SK-N-SH (cell line): ENCODE data around the gene SERPINB13. TPM values are rescaled to one million over a fixed set of nuclear protein-coding genes. Genes with fewer than 3 reads are reported as not detected.

Source experiments
- CTCF ChIA-PET: fragments of 300-600, 350-600 bp; formaldehyde crosslinking; extraction: SDS; loops from one replicate; lab custom pipeline; 2021; lab: Yijun Ruan, JAX
- POLR2A ChIA-PET: fragments of 350-600 bp; sonication (Branson Sonifier 250); formaldehyde crosslinking; extraction: SDS; loops from one replicate; lab custom pipeline; 2020; ENCODE audit warnings: antibody characterized with exemption, inconsistent platforms; lab: Yijun Ruan, JAX
- DNase-seq: peaks from one replicate; pipeline ENCODE4 v3.0.0; 2012
- H2AFZ ChIP-seq: fragments of 200-600 bp; sonication (generic); 2 replicates; pipeline ENCODE4 v1.8.1; 2016; ENCODE audit warnings: antibody characterized with exemption, mild to moderate bottlenecking, low read depth
- H3F3A ChIP-seq: fragments of 200-600 bp; sonication (generic); replicated peaks from 2 replicates; pipeline ENCODE3; 2016; ENCODE audit warnings: antibody characterized with exemption, mild to moderate bottlenecking; ENCODE audit not compliant: insufficient read depth
- H3K27ac ChIP-seq, 2 experiments: fragments of 200-500 bp in 1 of 2; fragments of 200-600 bp in 1 of 2; sonication (Bioruptor generic) in 1 of 2; sonication (generic), shearing (Covaris generic) in 1 of 2; 2 replicates each; pipeline versions ENCODE4 v1.5.1 to v1.6.1; 2014 to 2016; ENCODE audit warnings: low read depth in 2 of 2, inconsistent platforms in 1 of 2, low read length in 1 of 2, mild to moderate bottlenecking in 1 of 2, mixed read lengths in 1 of 2
- H3K27me3 ChIP-seq: fragments of 200-600 bp; sonication (generic), shearing (Covaris generic); 2 replicates; pipeline ENCODE4 v1.6.1; 2016; ENCODE audit warnings: mixed run types; ENCODE audit not compliant: insufficient read depth
- H3K36me3 ChIP-seq, 2 experiments: fragments of 200-500 bp in 1 of 2; fragments of 200-600 bp in 1 of 2; sonication (Bioruptor generic) in 1 of 2; sonication (generic) in 1 of 2; replicated peaks in 1 of 2; 2 replicates each; pipeline versions ENCODE3 to v1.5.1; 2014 to 2016; ENCODE audit warnings: low read length in 1 of 2, mild to moderate bottlenecking in 1 of 2; ENCODE audit not compliant: insufficient read depth in 2 of 2, control insufficient read depth in 1 of 2
- H3K4me1 ChIP-seq, 2 experiments: fragments of 200-500 bp in 1 of 2; fragments of 200-600 bp in 1 of 2; sonication (Bioruptor generic) in 1 of 2; sonication (generic), shearing (Covaris generic) in 1 of 2; 2 replicates each; pipeline versions ENCODE4 v1.5.1 to v1.6.1; 2014 to 2016; ENCODE audit warnings: low read depth in 1 of 2, low read length in 1 of 2, mixed run types in 1 of 2; ENCODE audit not compliant: insufficient read depth in 2 of 2, control insufficient read depth in 1 of 2
- H3K4me2 ChIP-seq: fragments of 200-600 bp; sonication (generic), shearing (Covaris generic); 2 replicates; pipeline ENCODE4 v1.6.1; 2017; ENCODE audit warnings: mixed run types
- H3K4me3 ChIP-seq, 2 experiments: fragments of 200-500 bp in 1 of 2; fragments of 200-600 bp in 1 of 2; sonication (Bioruptor generic) in 1 of 2; sonication (generic), shearing (Covaris generic) in 1 of 2; 2 replicates each; pipeline versions ENCODE4 v1.5.1 to v1.8.1; 2014 to 2016; ENCODE audit warnings: low read depth in 2 of 2, inconsistent platforms in 1 of 2, low read length in 1 of 2, mild to moderate bottlenecking in 1 of 2, mixed read lengths in 1 of 2, moderate library complexity in 1 of 2
- H3K79me2 ChIP-seq: fragments of 200-600 bp; sonication (generic); 2 replicates; pipeline ENCODE4 v1.8.1; 2017; ENCODE audit warnings: mild to moderate bottlenecking; ENCODE audit not compliant: insufficient read depth
- H3K9ac ChIP-seq: fragments of 200-600 bp; sonication (generic); 2 replicates; pipeline ENCODE4 v1.6.1; 2017; ENCODE audit warnings: mixed run types
- H3K9me2 ChIP-seq: fragments of 200-600 bp; sonication (generic); 2 replicates; pipeline ENCODE4 v1.6.1; 2017; ENCODE audit warnings: mixed run types
- H3K9me3 ChIP-seq: fragments of 200-600 bp; sonication (generic); 2 replicates; pipeline ENCODE4 v1.6.1; 2017; ENCODE audit warnings: mixed run types, mild to moderate bottlenecking, moderate library complexity
- H4K20me1 ChIP-seq: fragments of 200-600 bp; sonication (generic); 2 replicates; pipeline ENCODE4 v1.6.1; 2017; ENCODE audit warnings: mild to moderate bottlenecking, mixed run types; ENCODE audit not compliant: insufficient read depth
- CHD2 ChIP-seq: fragments of 150-350 bp; IDR thresholded peaks from 2 replicates; pipeline ENCODE4 v1.6.1; 2018; ENCODE audit warnings: low read length; ENCODE audit not compliant: partially characterized antibody
- ELF1 ChIP-seq: IDR thresholded peaks from 2 replicates; pipeline ENCODE4 v1.4.0; 2012
- EP300 ChIP-seq, 2 experiments: IDR thresholded peaks; 2 replicates each; pipeline versions ENCODE4 v1.4.0 to v1.6.1; 2012; ENCODE audit warnings: borderline replicate concordance in 1 of 2, low read depth in 1 of 2, low read length in 1 of 2
- FOSL2 ChIP-seq: IDR thresholded peaks from 2 replicates; pipeline ENCODE4 v1.4.0; 2012; ENCODE audit warnings: low read depth, mild to moderate bottlenecking, moderate library complexity, borderline replicate concordance
- FOXJ3 ChIP-seq: sonication (generic); formaldehyde crosslinking; IDR thresholded peaks from 2 replicates; pipeline ENCODE4 v1.5.1; 2020; ENCODE audit warnings: mild to moderate bottlenecking, missing genetic modification reagents
- GABPA ChIP-seq: IDR thresholded peaks from 2 replicates; pipeline ENCODE4 v1.4.0; 2012; ENCODE audit warnings: low read depth, mild to moderate bottlenecking
- JUND ChIP-seq: IDR thresholded peaks from 2 replicates; pipeline ENCODE4 v1.4.0; 2012
- MXI1 ChIP-seq: IDR thresholded peaks from 2 replicates; pipeline ENCODE4 v1.6.1; 2012; ENCODE audit warnings: mild to moderate bottlenecking, low read depth, low read length, improper control_type of control experiment
- NFIC ChIP-seq: IDR thresholded peaks from 2 replicates; pipeline ENCODE4 v1.4.0; 2012; ENCODE audit warnings: borderline replicate concordance
- POLR2AphosphoS5 ChIP-seq: IDR thresholded peaks from 2 replicates; pipeline ENCODE4 v1.6.1; 2012; ENCODE audit warnings: low read depth, low read length
- RAD21 ChIP-seq: IDR thresholded peaks from 2 replicates; pipeline ENCODE4 v1.6.1; 2012; ENCODE audit warnings: mild to moderate bottlenecking, low read length
- SMC3 ChIP-seq: IDR thresholded peaks from 2 replicates; pipeline ENCODE4 v1.6.1; 2012; ENCODE audit warnings: low read depth, low read length, improper control_type of control experiment
- TAF1 ChIP-seq: IDR thresholded peaks from 2 replicates; pipeline ENCODE4 v1.6.1; 2012; ENCODE audit warnings: low read depth, mild to moderate bottlenecking, low read length, moderate library complexity, borderline replicate concordance
- YY1 ChIP-seq: IDR thresholded peaks from 2 replicates; pipeline ENCODE4 v1.4.0; 2012; ENCODE audit warnings: low read depth, mild to moderate bottlenecking
- WGBS: methylation state at CpG from one replicate; pipeline ENCODE4 v1.1.6; 2017; ENCODE audit warnings: low lambda C conversion rate; 5-methylcytosine and 5-hydroxymethylcytosine counted together
- polyA plus RNA-seq, 3 experiments: library from polyadenylated mRNA; depleted of rRNA; stranded (reverse); fragments of >200 nt; gene quantifications; 2 replicates each; pipeline ENCODE4 v1.2.3, GENCODE V29; 2012
- TF ChIP-seq, protein P1 (sequence below): IDR thresholded peaks from 2 replicates; pipeline ENCODE4; 2012
- TF ChIP-seq, protein P2 (sequence below): IDR thresholded peaks from 2 replicates; pipeline ENCODE4 v1.4.0; 2012; ENCODE audit warnings: low read depth, borderline replicate concordance
- TF ChIP-seq, protein P3 (sequence below): IDR thresholded peaks from 2 replicates; pipeline ENCODE4 v1.6.1; 2012; ENCODE audit warnings: mild to moderate bottlenecking, low read depth, low read length, moderate library complexity
- TF ChIP-seq, protein P4 (sequence below): IDR thresholded peaks from 2 replicates; pipeline ENCODE4 v1.4.0; 2012; ENCODE audit warnings: low read depth
- TF ChIP-seq, protein P5 (sequence below): fragments of 200-600 bp; sonication (generic); IDR thresholded peaks from 2 replicates; pipeline ENCODE4 v1.6.1; 2017; ENCODE audit warnings: antibody characterized with exemption, mild to moderate bottlenecking, moderate library complexity

SERPINB13 gene
- polyA plus RNA-seq, 1 of the 3 experiments (the other 2 are of a cell fraction) = not detected

DNA sequence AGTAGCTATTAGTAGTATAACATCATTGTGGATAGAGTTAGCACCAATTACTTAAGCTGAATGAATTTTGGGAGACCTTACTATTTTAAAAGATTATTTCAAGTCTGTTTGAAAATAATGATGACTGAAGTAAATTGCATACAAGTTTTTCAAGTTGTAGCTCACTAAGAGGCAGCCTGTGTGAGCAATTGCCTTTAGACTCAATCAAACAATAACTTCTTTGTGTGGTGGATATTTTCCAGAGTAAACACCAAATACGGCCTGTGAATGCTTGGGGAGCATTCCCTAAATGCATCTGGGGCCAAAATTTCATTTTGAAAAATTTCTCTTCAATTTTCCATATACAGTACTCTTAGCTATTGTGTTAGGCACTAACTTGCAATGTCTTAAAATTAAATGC, 37.1 kb upstream of the SERPINB13 start:
- Histone ChIP-seq H4K20me1 (no peaks in the 10 kb centered on the region), H3K9me3 (no peaks in the 10 kb centered on the region), H3K9ac (no peak overlapping the region), H3K4me2 (no peak overlapping the region), H3K27ac (no peak overlapping the region), H2AFZ (no peak overlapping the region), H3K27me3 (no peaks in the 10 kb centered on the region), H3K9me2 (no peaks in the 10 kb centered on the region), H3K36me3 (no peaks in the 10 kb centered on the region), H3K79me2 (no peaks in the 10 kb centered on the region), H3K4me1 (peaks cover 0 to 4% of the 10 kb centered on the region in 2 experiments; a peak in 1 of 4 replicates), H3K4me3 (no peak overlapping the region), H3F3A (no peaks in the 10 kb centered on the region)
- no peak for DNase-seq
- 0% methylated on average over 1 of the region's 1 CpG for WGBS
- POLR2A ChIA-PET = no interaction called here
- TF ChIP-seq NFIC = no peak
- no peak for TF ChIP-seq CHD2
- no peak for TF ChIP-seq YY1
- TF ChIP-seq MXI1 = no peak
- no peak for TF ChIP-seq TAF1
- TF ChIP-seq, protein P1, sequence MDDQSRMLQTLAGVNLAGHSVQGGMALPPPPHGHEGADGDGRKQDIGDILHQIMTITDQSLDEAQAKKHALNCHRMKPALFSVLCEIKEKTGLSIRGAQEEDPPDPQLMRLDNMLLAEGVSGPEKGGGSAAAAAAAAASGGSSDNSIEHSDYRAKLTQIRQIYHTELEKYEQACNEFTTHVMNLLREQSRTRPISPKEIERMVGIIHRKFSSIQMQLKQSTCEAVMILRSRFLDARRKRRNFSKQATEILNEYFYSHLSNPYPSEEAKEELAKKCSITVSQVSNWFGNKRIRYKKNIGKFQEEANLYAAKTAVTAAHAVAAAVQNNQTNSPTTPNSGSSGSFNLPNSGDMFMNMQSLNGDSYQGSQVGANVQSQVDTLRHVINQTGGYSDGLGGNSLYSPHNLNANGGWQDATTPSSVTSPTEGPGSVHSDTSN = no peak
- TF ChIP-seq SMC3 = no peak
- no peak for TF ChIP-seq FOSL2
- TF ChIP-seq ELF1 = no peak
- CTCF ChIA-PET = interaction anchor here (1.2 to 2.6 kb wide), 3 partner anchors 32 to 40 kb away, joined by 3 to 17 read pairs (median 7); no protein-coding TSS in a partner anchor

DNA sequence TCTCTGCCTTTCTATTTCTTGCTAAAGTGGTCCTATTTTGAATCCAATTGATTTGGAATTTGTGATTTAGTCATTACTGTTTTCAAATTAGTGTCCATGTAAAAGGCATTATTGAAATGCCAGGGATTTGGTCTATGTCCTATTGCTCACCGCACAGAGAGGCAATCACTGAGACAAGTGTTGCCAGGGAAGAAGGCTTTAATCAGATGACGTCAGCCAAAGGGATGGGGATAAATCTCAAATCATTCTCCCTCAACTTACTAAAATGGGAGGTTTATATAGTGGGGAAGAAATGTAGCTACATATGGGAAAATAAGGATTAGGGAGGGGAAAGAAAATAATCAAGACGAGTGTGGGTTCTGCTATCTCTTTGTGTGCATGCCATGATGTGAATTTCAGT, 35.4 kb upstream of the SERPINB13 start:
- no peaks in the 10 kb centered on the region for H3K9me3 ChIP-seq
- no peak overlapping the region for H3K4me2 ChIP-seq
- 29% methylated on average over 3 of the region's 3 CpGs for WGBS
- no peak overlapping the region for H3K9ac ChIP-seq
- no peaks in the 10 kb centered on the region for H4K20me1 ChIP-seq
- H3K27ac ChIP-seq = no peak overlapping the region
- H3K4me3 ChIP-seq = no peak overlapping the region
- no peaks in the 10 kb centered on the region for H3K36me3 ChIP-seq
- DNase-seq = no peak
- no peaks in the 10 kb centered on the region for H3K79me2 ChIP-seq
- no peaks in the 10 kb centered on the region for H3K9me2 ChIP-seq
- POLR2A ChIA-PET = no interaction called here
- TF ChIP-seq, protein P2, sequence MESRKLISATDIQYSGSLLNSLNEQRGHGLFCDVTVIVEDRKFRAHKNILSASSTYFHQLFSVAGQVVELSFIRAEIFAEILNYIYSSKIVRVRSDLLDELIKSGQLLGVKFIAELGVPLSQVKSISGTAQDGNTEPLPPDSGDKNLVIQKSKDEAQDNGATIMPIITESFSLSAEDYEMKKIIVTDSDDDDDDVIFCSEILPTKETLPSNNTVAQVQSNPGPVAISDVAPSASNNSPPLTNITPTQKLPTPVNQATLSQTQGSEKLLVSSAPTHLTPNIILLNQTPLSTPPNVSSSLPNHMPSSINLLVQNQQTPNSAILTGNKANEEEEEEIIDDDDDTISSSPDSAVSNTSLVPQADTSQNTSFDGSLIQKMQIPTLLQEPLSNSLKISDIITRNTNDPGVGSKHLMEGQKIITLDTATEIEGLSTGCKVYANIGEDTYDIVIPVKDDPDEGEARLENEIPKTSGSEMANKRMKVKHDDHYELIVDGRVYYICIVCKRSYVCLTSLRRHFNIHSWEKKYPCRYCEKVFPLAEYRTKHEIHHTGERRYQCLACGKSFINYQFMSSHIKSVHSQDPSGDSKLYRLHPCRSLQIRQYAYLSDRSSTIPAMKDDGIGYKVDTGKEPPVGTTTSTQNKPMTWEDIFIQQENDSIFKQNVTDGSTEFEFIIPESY = no peak
- TF ChIP-seq, protein P3, sequence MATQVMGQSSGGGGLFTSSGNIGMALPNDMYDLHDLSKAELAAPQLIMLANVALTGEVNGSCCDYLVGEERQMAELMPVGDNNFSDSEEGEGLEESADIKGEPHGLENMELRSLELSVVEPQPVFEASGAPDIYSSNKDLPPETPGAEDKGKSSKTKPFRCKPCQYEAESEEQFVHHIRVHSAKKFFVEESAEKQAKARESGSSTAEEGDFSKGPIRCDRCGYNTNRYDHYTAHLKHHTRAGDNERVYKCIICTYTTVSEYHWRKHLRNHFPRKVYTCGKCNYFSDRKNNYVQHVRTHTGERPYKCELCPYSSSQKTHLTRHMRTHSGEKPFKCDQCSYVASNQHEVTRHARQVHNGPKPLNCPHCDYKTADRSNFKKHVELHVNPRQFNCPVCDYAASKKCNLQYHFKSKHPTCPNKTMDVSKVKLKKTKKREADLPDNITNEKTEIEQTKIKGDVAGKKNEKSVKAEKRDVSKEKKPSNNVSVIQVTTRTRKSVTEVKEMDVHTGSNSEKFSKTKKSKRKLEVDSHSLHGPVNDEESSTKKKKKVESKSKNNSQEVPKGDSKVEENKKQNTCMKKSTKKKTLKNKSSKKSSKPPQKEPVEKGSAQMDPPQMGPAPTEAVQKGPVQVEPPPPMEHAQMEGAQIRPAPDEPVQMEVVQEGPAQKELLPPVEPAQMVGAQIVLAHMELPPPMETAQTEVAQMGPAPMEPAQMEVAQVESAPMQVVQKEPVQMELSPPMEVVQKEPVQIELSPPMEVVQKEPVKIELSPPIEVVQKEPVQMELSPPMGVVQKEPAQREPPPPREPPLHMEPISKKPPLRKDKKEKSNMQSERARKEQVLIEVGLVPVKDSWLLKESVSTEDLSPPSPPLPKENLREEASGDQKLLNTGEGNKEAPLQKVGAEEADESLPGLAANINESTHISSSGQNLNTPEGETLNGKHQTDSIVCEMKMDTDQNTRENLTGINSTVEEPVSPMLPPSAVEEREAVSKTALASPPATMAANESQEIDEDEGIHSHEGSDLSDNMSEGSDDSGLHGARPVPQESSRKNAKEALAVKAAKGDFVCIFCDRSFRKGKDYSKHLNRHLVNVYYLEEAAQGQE = no peak
- TF ChIP-seq MXI1 (no peak), GABPA (no peak), SMC3 (no peak), ELF1 (no peak), FOXJ3 (CRISPR knock-in tag) (no peak), EP300 (IDR thresholded peaks at IDR 0.05; ENCODE audit: borderline replicate concordance in 1 of 2, low read depth in 1 of 2, low read length in 1 of 2) (no peak), JUND (no peak), CHD2 (no peak), POLR2AphosphoS5 (no peak), RAD21 (no peak), NFIC (no peak)
- TF ChIP-seq, protein P4, sequence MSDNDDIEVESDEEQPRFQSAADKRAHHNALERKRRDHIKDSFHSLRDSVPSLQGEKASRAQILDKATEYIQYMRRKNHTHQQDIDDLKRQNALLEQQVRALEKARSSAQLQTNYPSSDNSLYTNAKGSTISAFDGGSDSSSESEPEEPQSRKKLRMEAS = no peak
- TF ChIP-seq, protein P5, sequence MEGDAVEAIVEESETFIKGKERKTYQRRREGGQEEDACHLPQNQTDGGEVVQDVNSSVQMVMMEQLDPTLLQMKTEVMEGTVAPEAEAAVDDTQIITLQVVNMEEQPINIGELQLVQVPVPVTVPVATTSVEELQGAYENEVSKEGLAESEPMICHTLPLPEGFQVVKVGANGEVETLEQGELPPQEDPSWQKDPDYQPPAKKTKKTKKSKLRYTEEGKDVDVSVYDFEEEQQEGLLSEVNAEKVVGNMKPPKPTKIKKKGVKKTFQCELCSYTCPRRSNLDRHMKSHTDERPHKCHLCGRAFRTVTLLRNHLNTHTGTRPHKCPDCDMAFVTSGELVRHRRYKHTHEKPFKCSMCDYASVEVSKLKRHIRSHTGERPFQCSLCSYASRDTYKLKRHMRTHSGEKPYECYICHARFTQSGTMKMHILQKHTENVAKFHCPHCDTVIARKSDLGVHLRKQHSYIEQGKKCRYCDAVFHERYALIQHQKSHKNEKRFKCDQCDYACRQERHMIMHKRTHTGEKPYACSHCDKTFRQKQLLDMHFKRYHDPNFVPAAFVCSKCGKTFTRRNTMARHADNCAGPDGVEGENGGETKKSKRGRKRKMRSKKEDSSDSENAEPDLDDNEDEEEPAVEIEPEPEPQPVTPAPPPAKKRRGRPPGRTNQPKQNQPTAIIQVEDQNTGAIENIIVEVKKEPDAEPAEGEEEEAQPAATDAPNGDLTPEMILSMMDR = no peak
- no peaks in the 10 kb centered on the region for H3F3A ChIP-seq
- peaks cover 0 to 4% of the 10 kb centered on the region in 2 experiments; a peak in 1 of 4 replicates for H3K4me1 ChIP-seq
- H2AFZ ChIP-seq = no peak overlapping the region
- CTCF ChIA-PET = no interaction called here
- H3K27me3 ChIP-seq = no peaks in the 10 kb centered on the region
